ENCODE measurements around the gene GPR139.

- TF ChIP-seq EP300 (IDR thresholded peaks at IDR 0.05; ENCODE audit: borderline replicate concordance): no peak
- no peak for TF ChIP-seq REST (IDR thresholded peaks at IDR 0.05; ENCODE audit: low read depth)
- TF ChIP-seq TAF1 (IDR thresholded peaks at IDR 0.05; ENCODE audit: low read depth): no peak
- no peak for TF ChIP-seq CEBPB (IDR thresholded peaks at IDR 0.05)
- TF ChIP-seq MAX (IDR thresholded peaks at IDR 0.05): no peak
- no peak for TF ChIP-seq RAD21 (IDR thresholded peaks at IDR 0.05; ENCODE audit: low read depth)
- TF ChIP-seq YY1 (IDR thresholded peaks at IDR 0.05; ENCODE audit: low read depth): no peak
- TF ChIP-seq CREB1 (IDR thresholded peaks at IDR 0.05; ENCODE audit: low read depth): no peak
- TF ChIP-seq EGR1 (IDR thresholded peaks at IDR 0.05): no peak
- TF ChIP-seq FOXM1 (IDR thresholded peaks at IDR 0.05; ENCODE audit: borderline replicate concordance, low read depth): no peak
- no peak for TF ChIP-seq NFIC (IDR thresholded peaks at IDR 0.05)
- no peak for TF ChIP-seq USF1 (IDR thresholded peaks at IDR 0.05)
These were observed 79.1 kb downstream of the GPR139 start for GRCh38 chr16:19994466-19995170.

Data from Ishikawa (cell line).